Esophagus mucosa (tissue), 1 donor: ENCODE data around the gene B4GALT4. TPM values are rescaled to one million over a fixed set of nuclear protein-coding genes. Genes with fewer than 3 reads are reported as not detected.
A peak's percentile ranks its signal among the peaks of the same experiment; 100 is the strongest.
"Not testable (repeated sequence)": the region's sequence is repeated elsewhere in the genome, so short reads cannot be mapped to it uniquely, and the experiment has no call there.

Source experiments
- ATAC-seq: fragments of 200-7000 bp; cut with Tn5 transposase; one replicate; pipeline ENCODE4 v1.9.1; 2020
- total RNA-seq: library from RNA; stranded (reverse); gene quantifications from one replicate; pipeline ENCODE4 v1.2.4, GENCODE V29; 2023
- donor health status: DM: yes; HTN: yes; CAD: no.

The B4GALT4 gene
- total RNA-seq, result 15.8 TPM

- ATAC-seq, result peak; percentile 96
Observed at GRCh38 chr3:119240591-119241434, at the start of gene B4GALT4. Gene B4GALT4, minus strand, starts transcription at chr3:119240878. Its CDS starts 10,779 bp downstream, at chr3:119230099.

GRCh38 chr3:119289404-119289770, 48.7 kb upstream of the B4GALT4 start:
- peak; percentile 46 for ATAC-seq

- peak; percentile 81 for ATAC-seq
Observed at GRCh38 chr3:119288669-119289403, 48.2 kb upstream of the B4GALT4 start.

GRCh38 chr3:119279584-119280243, 39.0 kb upstream of the B4GALT4 start:
- ATAC-seq, result no peak

- peak; percentile 51 for ATAC-seq
Observed at GRCh38 chr3:119279101-119279554, 38.5 kb upstream of the B4GALT4 start.

- ATAC-seq, result peak; percentile 42
Observed at GRCh38 chr3:119276680-119277079, 36.0 kb upstream of the B4GALT4 start.

- not testable (repeated sequence) for ATAC-seq
Observed at GRCh38 chr3:119270212-119270611, 29.5 kb upstream of the B4GALT4 start.

GRCh38 chr3:119261055-119261454, 20.4 kb upstream of the B4GALT4 start:
- ATAC-seq, result peak; percentile 72

- ATAC-seq, result no peak
Observed at GRCh38 chr3:119259821-119260220, 19.1 kb upstream of the B4GALT4 start.

- peak; percentile 41 for ATAC-seq
Observed at GRCh38 chr3:119258915-119259314, 18.2 kb upstream of the B4GALT4 start.

- ATAC-seq, result peak; percentile 88
Observed at GRCh38 chr3:119257654-119258410, 17.2 kb upstream of the B4GALT4 start.

GRCh38 chr3:119257111-119257510, 16.4 kb upstream of the B4GALT4 start:
- peak; percentile 44 for ATAC-seq

GRCh38 chr3:119255214-119255613, 14.5 kb upstream of the B4GALT4 start:
- no peak for ATAC-seq

GRCh38 chr3:119245778-119246177, 5.1 kb upstream of the B4GALT4 start:
- no peak for ATAC-seq

- ATAC-seq, result no peak
Observed at GRCh38 chr3:119243712-119244111, 3.0 kb upstream of the B4GALT4 start.

- ATAC-seq, result not testable (repeated sequence)
Observed at GRCh38 chr3:119243058-119243529, 2.4 kb upstream of the B4GALT4 start.

GRCh38 chr3:119242387-119243057, 1.8 kb upstream of the B4GALT4 start:
- not testable (repeated sequence) for ATAC-seq

GRCh38 chr3:119240101-119240590, 532 bp downstream of the B4GALT4 start:
- peak; percentile 4 for ATAC-seq

GRCh38 chr3:119239206-119239820, 1.4 kb downstream of the B4GALT4 start:
- no peak for ATAC-seq

GRCh38 chr3:119238363-119238762, 2.3 kb downstream of the B4GALT4 start:
- ATAC-seq, result no peak

- ATAC-seq, result no peak
Observed at GRCh38 chr3:119237299-119237698, 3.4 kb downstream of the B4GALT4 start.
